Measurements from ENCODE around the gene PPID. TPM values are rescaled to one million over a fixed set of nuclear protein-coding genes. Genes with fewer than 3 reads are reported as not detected.

PPID gene
- total and polyA plus RNA-seq, 9 of the 15 experiments (the other 6 are each of a cell fraction or from before 2014, with no cell fraction given) = 46.5 to 160 (median 98.6) TPM

- TF ChIP-seq ATF4 (CRISPR knock-in tag; IDR thresholded peaks at IDR 0.05) (peak; percentile 97), ZNF644 (tag; IDR thresholded peaks at IDR 0.05; ENCODE audit: low read depth) (no peak; the same call in 1 of the 2 replicates), GATAD2A (IDR thresholded peaks at IDR 0.05) (0 out of 2 replicates have a peak, but pooled peaks have one; percentile 47), KHSRP (IDR thresholded peaks at IDR 0.05) (no peak), IRF9 (tag; IDR thresholded peaks at IDR 0.05) (peak; percentile 95), HNRNPK (IDR thresholded peaks at IDR 0.05; ENCODE audit: low read depth, low read length, poor library complexity, severe bottlenecking) (no peak), NR2C1 (IDR thresholded peaks at IDR 0.05) (peak; percentile 90), NR2C1 (tag; IDR thresholded peaks at IDR 0.05) (peak; percentile 92), DIDO1 (tag; IDR thresholded peaks at IDR 0.05; ENCODE audit: low read depth) (no peak; the same call in none of the 2 replicates), TAL1 (IDR thresholded peaks at IDR 0.05) (no peak), RBM17 (IDR thresholded peaks at IDR 0.05; ENCODE audit: borderline replicate concordance, low read depth, low read length) (no peak), CC2D1A (IDR thresholded peaks at IDR 0.05) (peak; percentile 100), ZNF140 (CRISPR knock-in tag; IDR thresholded peaks at IDR 0.05) (no peak), ZNF431 (CRISPR knock-in tag; IDR thresholded peaks at IDR 0.05) (peak; percentile 9; the same call in 1 of the 2 replicates), ZNF740 (CRISPR knock-in tag; IDR thresholded peaks at IDR 0.05) (no peak), ZNF740 (tag; IDR thresholded peaks at IDR 0.05) (no peak), HOMEZ (CRISPR knock-in tag; IDR thresholded peaks at IDR 0.05) (no peak), NFE2L1 (tag; IDR thresholded peaks at IDR 0.05; ENCODE audit: borderline replicate concordance, low read depth) (no peak), MAZ (CRISPR knock-in tag; conservative IDR thresholded peaks at IDR 0.05 in 1 of 2, IDR thresholded peaks at IDR 0.05 in 1 of 2) (peak in 1 of 2 experiments; percentile 79; a peak in 3 of 4 replicates), CCNT2 (IDR thresholded peaks at IDR 0.05; ENCODE audit: borderline replicate concordance, extremely low read depth, insufficient read length, low read depth, low read length) (peak; percentile 89), ZFP1 (CRISPR knock-in tag; IDR thresholded peaks at IDR 0.05) (no peak), ERF (CRISPR knock-in tag; IDR thresholded peaks at IDR 0.05) (no peak), ZFX (CRISPR knock-in tag; IDR thresholded peaks at IDR 0.05) (peak; percentile 94)
These were observed 51.0 kb downstream of the PPID start, which contains the start of gene ETFDH (continued) for GRCh38 chr4:158671915-158672806.
